Astrocyte of the cerebellum (primary cell): ENCODE results near the gene PSTPIP2.
"Not testable (repeated sequence)": the region's sequence is repeated elsewhere in the genome, so short reads cannot be mapped to it uniquely, and the experiment has no call there.

Experiments used
- DNase-seq: peaks from one replicate; pipeline ENCODE4 v3.0.0-alpha.2; 2011; ENCODE audit warnings: low read depth
- H3K4me3 ChIP-seq: 2 replicates; pipeline ENCODE4 v1.5.1; 2011; ENCODE audit warnings: mild to moderate bottlenecking, low read depth, low read length, moderate library complexity
- in situ Hi-C: cut with HindIII; loops from 2 replicates; pipeline ENCODE4 v1.10.0; 2017; ENCODE audit warnings: low sequenced_read_pairs
- TF ChIP-seq, protein P1 (sequence below): IDR thresholded peaks from 2 replicates; pipeline ENCODE4 v1.5.1; 2012; ENCODE audit warnings: low read length, low read depth, moderate library complexity, mild to moderate bottlenecking; ENCODE audit errors: missing control alignments

PSTPIP2 gene

DNA sequence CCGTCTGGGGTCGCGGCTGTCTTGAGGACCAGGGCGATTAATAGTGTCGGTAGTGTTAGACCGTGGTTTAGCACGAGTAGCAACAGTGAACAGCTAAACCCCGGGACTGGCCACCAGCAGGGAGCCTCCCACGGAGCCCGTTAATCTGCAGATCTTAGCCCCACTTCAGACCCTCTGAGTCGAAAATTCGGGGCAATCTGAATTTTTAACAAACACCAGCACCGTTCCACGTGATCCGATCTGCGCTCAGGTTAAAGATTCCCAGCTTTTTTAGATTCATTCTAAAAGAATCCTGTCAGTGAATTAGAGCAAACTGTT, 26.5 kb upstream of the PSTPIP2 start:
- DNase-seq = no peak
- TF ChIP-seq, protein P1, sequence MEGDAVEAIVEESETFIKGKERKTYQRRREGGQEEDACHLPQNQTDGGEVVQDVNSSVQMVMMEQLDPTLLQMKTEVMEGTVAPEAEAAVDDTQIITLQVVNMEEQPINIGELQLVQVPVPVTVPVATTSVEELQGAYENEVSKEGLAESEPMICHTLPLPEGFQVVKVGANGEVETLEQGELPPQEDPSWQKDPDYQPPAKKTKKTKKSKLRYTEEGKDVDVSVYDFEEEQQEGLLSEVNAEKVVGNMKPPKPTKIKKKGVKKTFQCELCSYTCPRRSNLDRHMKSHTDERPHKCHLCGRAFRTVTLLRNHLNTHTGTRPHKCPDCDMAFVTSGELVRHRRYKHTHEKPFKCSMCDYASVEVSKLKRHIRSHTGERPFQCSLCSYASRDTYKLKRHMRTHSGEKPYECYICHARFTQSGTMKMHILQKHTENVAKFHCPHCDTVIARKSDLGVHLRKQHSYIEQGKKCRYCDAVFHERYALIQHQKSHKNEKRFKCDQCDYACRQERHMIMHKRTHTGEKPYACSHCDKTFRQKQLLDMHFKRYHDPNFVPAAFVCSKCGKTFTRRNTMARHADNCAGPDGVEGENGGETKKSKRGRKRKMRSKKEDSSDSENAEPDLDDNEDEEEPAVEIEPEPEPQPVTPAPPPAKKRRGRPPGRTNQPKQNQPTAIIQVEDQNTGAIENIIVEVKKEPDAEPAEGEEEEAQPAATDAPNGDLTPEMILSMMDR = no peak
- peak overlapping the region; percentile 78 for H3K4me3 ChIP-seq
- in situ Hi-C loops = no loop called here

DNA sequence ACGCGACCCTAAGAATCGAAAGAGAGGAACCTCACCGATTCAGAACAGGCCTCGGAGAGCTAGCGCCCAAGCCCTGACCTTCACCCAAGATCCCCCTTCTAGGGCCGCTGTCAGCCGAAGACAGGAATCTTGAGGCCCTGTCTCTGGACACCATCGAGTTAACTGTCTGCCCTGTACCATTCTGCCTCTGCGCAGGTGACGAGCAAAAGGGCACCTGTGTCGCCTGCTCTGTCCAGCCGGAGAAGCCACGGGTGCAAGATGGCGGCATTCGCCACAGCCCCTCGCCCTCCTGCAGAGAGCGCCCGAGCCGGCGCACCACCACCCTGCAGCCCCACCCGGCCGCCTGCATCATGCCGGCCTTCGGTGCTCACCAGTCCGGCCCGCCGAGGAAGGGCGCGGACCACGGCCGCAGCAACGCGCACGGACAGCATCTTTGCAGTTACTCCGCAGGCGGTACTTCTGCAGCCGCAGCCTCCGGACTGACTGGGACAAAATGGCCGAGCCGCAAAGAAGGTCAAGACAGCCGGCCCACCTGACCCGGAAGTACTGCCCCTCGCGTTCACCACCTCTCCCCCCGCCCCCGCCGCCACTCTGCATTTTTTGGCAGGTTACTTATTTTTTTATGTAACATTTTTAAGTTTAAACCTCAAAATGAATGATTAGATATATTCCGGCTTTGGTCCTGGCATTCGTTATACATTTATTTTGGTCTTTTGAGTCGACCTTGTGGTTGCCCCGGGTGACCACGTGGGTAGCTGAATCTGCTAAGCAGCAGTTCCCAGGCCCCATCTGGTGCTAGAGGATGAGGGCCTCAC, 25.9 kb upstream of the PSTPIP2 start, which contains the start of gene ATP5F1A:
Gene ATP5F1A, minus strand, starts transcription at position 496 of the 815 bp plus-strand sequence. Its CDS starts 65 bp downstream, at position 431.
- peak; percentile 49 for DNase-seq
- in situ Hi-C loops = no loop called here
- TF ChIP-seq, protein P1 = no peak
- peak within 1 kb of the TSS; percentile 78 for H3K4me3 ChIP-seq

DNA sequence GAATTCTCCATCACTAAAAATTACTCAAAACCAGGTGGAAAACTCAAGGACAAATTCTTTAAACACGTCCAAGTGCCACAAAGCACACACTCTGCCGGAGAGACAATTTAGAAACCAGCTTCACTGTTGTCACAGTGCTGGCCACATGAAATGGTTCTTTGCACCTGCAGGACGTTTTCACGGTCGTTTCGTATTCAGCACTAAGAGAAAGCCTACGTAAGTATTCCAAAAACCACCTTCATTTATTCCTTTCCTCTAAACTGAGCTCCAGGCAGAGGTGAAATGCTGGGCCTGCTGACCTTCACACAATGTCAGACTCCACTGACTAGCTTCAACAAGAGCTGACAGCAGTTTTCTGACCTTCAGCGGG, 25.4 kb upstream of the PSTPIP2 start:
- peak overlapping the region; percentile 78 for H3K4me3 ChIP-seq
- DNase-seq = no peak
- TF ChIP-seq, protein P1 = no peak
- in situ Hi-C loops = no loop called here

DNA sequence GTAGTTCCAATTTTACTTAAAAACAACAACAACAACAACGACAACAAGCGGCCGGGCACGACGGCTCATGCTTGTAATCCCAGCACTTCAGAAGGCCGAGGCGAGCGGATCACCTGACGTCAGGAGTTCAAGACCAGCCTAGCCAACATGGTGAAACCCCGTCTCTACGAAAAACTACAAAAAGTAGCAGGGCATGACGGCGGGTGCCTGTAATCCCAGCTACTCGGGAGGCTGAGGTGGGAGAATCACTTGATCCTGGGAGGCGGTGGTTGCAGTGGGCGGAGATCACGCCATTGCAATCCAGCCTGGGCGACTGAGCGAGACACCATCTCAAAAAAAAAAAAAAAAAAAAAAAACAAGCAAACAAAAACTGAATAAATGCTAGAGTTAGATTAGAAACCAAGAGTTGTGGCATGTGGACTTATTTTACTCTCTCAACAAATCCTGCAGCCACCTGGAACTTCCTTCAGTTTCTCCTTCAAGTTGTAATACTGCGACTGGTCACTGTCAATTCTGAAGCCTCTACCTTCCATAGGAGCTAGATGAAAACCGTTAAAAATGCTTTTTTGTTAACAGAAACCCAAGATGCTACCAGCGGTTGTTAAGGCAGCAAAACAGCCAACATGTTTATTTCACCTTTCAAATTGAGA, 24.7 kb upstream of the PSTPIP2 start:
- H3K4me3 ChIP-seq = peak overlapping the region; percentile 78
- in situ Hi-C loops = no loop called here
- DNase-seq = no peak
- TF ChIP-seq, protein P1 = no peak

DNA sequence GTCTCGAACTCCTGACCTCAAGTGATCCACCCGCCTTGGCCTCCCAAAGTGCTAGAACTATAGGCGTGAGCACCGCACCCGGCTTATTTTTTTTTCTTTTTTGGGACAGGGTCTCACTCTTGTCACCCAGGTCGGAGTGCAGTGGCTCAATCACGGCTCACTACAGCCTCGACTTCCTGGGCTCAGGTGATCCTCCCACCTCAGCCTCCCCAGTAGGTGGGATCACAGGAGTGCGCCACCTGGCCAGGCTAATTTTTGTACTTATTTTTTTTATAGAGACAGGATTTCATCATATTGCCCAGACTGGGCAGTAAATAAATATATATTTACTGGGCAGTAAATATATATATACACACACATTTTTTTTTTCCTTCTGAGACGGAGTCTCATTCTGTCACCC, 23.5 kb upstream of the PSTPIP2 start:
- TF ChIP-seq, protein P1 = no peak
- in situ Hi-C loops = no loop called here
- DNase-seq = no peak
- peak overlapping the region; percentile 78 for H3K4me3 ChIP-seq

DNA sequence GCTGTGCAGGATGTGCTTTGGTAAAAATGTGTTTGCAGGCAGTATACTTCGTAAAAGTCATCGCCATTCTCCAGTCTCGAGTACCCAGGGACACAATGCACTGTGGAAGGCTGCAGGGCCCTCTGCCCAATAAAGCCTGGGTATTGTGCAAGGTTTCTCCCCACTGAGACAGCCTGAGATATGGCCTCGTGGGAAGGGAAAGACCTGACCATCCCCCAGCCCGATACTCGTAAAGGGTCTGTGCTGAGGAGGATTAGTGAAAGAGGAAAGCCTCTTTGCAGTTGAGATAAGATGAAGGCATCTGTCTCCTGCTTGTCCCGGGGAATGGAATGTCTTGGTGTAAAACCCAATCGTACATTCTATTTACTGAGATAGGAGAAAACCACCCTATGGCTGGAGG, 16.4 kb upstream of the PSTPIP2 start:
- H3K4me3 ChIP-seq, DNase-seq, in situ Hi-C loops: not testable (repeated sequence)

DNA sequence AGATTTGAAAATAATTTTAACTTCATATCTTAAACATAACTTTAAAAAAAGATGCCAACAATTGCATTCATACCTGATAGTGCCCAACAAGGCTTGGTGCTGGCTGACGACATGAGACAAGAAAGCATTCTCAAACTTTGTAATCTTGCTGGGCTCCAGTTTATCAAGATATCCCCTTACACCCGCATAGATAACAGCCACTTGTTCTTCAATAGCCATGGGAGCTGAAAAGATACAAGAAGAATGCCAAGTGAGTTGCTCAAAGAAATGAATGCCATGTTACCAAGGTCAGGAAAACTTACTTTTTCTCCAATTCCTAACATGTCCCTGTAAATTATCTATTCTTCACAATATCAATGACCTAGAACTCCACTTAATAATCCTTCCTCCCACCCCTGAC, 12.4 kb upstream of the PSTPIP2 start:
- no peak for DNase-seq
- TF ChIP-seq, protein P1 = no peak
- in situ Hi-C loops = no loop called here
- no peak overlapping the region for H3K4me3 ChIP-seq
